HepG2 (cell line): ENCODE data around the gene CYP17A1. TPM values are rescaled to one million over a fixed set of nuclear protein-coding genes. Genes with fewer than 3 reads are reported as not detected.

Source experiments
- CENPBD1 ChIP-seq: sonication (generic); formaldehyde crosslinking; IDR thresholded peaks from 2 replicates; pipeline ENCODE4 v1.8.0; 2022; ENCODE audit warnings: missing genetic modification reagents, low read depth, mild to moderate bottlenecking, borderline replicate concordance
- KAT7 ChIP-seq: IDR thresholded peaks from 2 replicates; pipeline ENCODE4 v1.6.1; 2018; ENCODE audit warnings: borderline replicate concordance, missing compliant biosample characterization
- KAT8 ChIP-seq: IDR thresholded peaks from 2 replicates; pipeline ENCODE4 v1.6.1; 2016; ENCODE audit warnings: missing genetic modification reagents, missing compliant biosample characterization
- KLF16 ChIP-seq, 2 experiments: sonication (generic) in 1 of 2; formaldehyde crosslinking in 1 of 2; IDR thresholded peaks; 2 replicates each; pipeline versions ENCODE4 v1.6.1 to v1.8.0; 2016 to 2023; ENCODE audit warnings: missing genetic modification reagents in 2 of 2, missing compliant biosample characterization in 1 of 2
- KLF9 ChIP-seq: IDR thresholded peaks from 2 replicates; pipeline ENCODE4 v1.6.1; 2016; ENCODE audit warnings: low read depth
- PRMT3 ChIP-seq: sonication (generic); formaldehyde crosslinking; IDR thresholded peaks from 2 replicates; pipeline ENCODE4 v1.8.1; 2022; ENCODE audit warnings: low read depth, mild to moderate bottlenecking, moderate library complexity, missing genetic modification reagents, borderline replicate concordance
- STAT6 ChIP-seq: sonication (generic); formaldehyde crosslinking; IDR thresholded peaks from 2 replicates; pipeline ENCODE4 v1.4.0; 2020; ENCODE audit warnings: missing genetic modification reagents, mild to moderate bottlenecking, borderline replicate concordance
- TEAD3 ChIP-seq: optimal IDR thresholded peaks from 2 replicates; pipeline ENCODE3; 2016; ENCODE audit warnings: borderline replicate concordance
- ZBTB7B ChIP-seq: sonication (generic); formaldehyde crosslinking; IDR thresholded peaks from 2 replicates; pipeline ENCODE4 v1.4.0; 2020; ENCODE audit warnings: missing genetic modification reagents
- ZBTB8A ChIP-seq: sonication (generic); formaldehyde crosslinking; IDR thresholded peaks from 2 replicates; pipeline ENCODE4 v1.4.0; 2020; ENCODE audit warnings: mild to moderate bottlenecking, low read depth, missing genetic modification reagents, borderline replicate concordance
- ZFP90 ChIP-seq: sonication (generic); formaldehyde crosslinking; IDR thresholded peaks from 2 replicates; pipeline ENCODE4 v1.8.0; 2022; ENCODE audit warnings: missing genetic modification reagents, mild to moderate bottlenecking, inconsistent platforms, borderline replicate concordance
- ZNF432 ChIP-seq: sonication (generic); formaldehyde crosslinking; IDR thresholded peaks from 2 replicates; pipeline ENCODE4 v1.5.0; 2020; ENCODE audit warnings: missing genetic modification reagents, mild to moderate bottlenecking, borderline replicate concordance
- ZNF484 ChIP-seq: sonication (generic); formaldehyde crosslinking; IDR thresholded peaks from 2 replicates; pipeline ENCODE4 v1.5.1; 2020; ENCODE audit warnings: mild to moderate bottlenecking, low read depth, missing genetic modification reagents, borderline replicate concordance
- ZNF598 ChIP-seq: sonication (generic); formaldehyde crosslinking; IDR thresholded peaks from 2 replicates; pipeline ENCODE4 v1.5.1; 2020; ENCODE audit warnings: mild to moderate bottlenecking, missing genetic modification reagents, borderline replicate concordance
- ZNF629 ChIP-seq: sonication (generic); formaldehyde crosslinking; conservative IDR thresholded peaks from 2 replicates; pipeline ENCODE4 v1.5.0; 2020; ENCODE audit warnings: missing genetic modification reagents
- ZNF773 ChIP-seq: sonication (generic); formaldehyde crosslinking; IDR thresholded peaks from 2 replicates; pipeline ENCODE4 v1.4.0; 2020; ENCODE audit warnings: missing genetic modification reagents, borderline replicate concordance
- ZNF850 ChIP-seq: sonication (generic); formaldehyde crosslinking; conservative IDR thresholded peaks from 2 replicates; pipeline ENCODE4 v1.9.0; 2021; ENCODE audit warnings: mild to moderate bottlenecking, missing genetic modification reagents
- ZSCAN12 ChIP-seq: sonication (generic); formaldehyde crosslinking; IDR thresholded peaks from 2 replicates; pipeline ENCODE4 v1.9.0; 2021; ENCODE audit warnings: mild to moderate bottlenecking, missing genetic modification reagents
- polyA plus RNA-seq, 8 experiments: library from polyadenylated mRNA; depleted of rRNA in 3 of 8; stranded (reverse) in 7 of 8; unstranded in 1 of 8; fragments of >200 nt; fragmentation: Illumina TruSeq in 4 of 8; extraction: Trizol in 4 of 8; gene quantifications; 2 replicates each; pipeline versions ENCODE4 v1.2.1 to v1.2.3, GENCODE V29; 2011 to 2016; ENCODE audit warnings: low read depth in 4 of 8, missing spikeins in 1 of 8, mixed read lengths in 1 of 8; ENCODE audit not compliant: insufficient read depth in 1 of 8
- total RNA-seq, 5 experiments: library from RNA; depleted of rRNA; stranded (reverse); fragments of >200 nt; fragmentation: Illumina TruSeq; extraction: Trizol; gene quantifications; 2 replicates each; pipeline ENCODE4 v1.2.3, GENCODE V29; 2016; ENCODE audit warnings: low read depth in 1 of 5
- TF ChIP-seq, protein P1 (sequence below): sonication (generic); formaldehyde crosslinking; IDR thresholded peaks from 2 replicates; pipeline ENCODE4 v1.8.1; 2023; ENCODE audit warnings: mild to moderate bottlenecking, inconsistent platforms, moderate library complexity, missing genetic modification reagents, borderline replicate concordance
- TF ChIP-seq, protein P2 (sequence below): sonication (generic); formaldehyde crosslinking; IDR thresholded peaks from 2 replicates; pipeline ENCODE4 v1.8.0; 2022; ENCODE audit warnings: missing genetic modification reagents, mild to moderate bottlenecking, borderline replicate concordance

CYP17A1 gene
- total and polyA plus RNA-seq, 2 of the 13 experiments (the other 11 are each of a cell fraction or from before 2014, with no cell fraction given), result 0.13 to 1.1 TPM

GRCh38 chr10:102869258-102870198 is 32.3 kb upstream of the CYP17A1 start, which contains the start of gene AS3MT (continued):
- TF ChIP-seq ZNF629 (CRISPR knock-in tag) (peak; percentile 35; the same call in 1 of the 2 replicates), KAT8 (CRISPR knock-in tag) (peak; percentile 34; the same call in 1 of the 2 replicates), TEAD3 (CRISPR knock-in tag) (peak; percentile 23), ZSCAN12 (no peak), ZNF484 (CRISPR knock-in tag) (no peak), ZNF850 (CRISPR knock-in tag) (no peak), STAT6 (no peak), ZNF598 (CRISPR knock-in tag) (peak; percentile 58; the same call in 1 of the 2 replicates), ZFP90 (CRISPR knock-in tag) (peak; percentile 83), KAT7 (CRISPR knock-in tag) (0 out of 2 replicates have a peak, but pooled peaks have one; percentile 35), ZNF432 (no peak), ZNF773 (CRISPR knock-in tag) (no peak), KLF16 (CRISPR knock-in tag; IDR thresholded peaks at IDR 0.05) (no peak), ZBTB8A (CRISPR knock-in tag) (no peak), ZBTB7B (peak; percentile 26; the same call in 1 of the 2 replicates), CENPBD1 (CRISPR knock-in tag) (no peak), PRMT3 (CRISPR knock-in tag) (no peak), KLF9 (CRISPR knock-in tag) (no peak)
- TF ChIP-seq, protein P1, sequence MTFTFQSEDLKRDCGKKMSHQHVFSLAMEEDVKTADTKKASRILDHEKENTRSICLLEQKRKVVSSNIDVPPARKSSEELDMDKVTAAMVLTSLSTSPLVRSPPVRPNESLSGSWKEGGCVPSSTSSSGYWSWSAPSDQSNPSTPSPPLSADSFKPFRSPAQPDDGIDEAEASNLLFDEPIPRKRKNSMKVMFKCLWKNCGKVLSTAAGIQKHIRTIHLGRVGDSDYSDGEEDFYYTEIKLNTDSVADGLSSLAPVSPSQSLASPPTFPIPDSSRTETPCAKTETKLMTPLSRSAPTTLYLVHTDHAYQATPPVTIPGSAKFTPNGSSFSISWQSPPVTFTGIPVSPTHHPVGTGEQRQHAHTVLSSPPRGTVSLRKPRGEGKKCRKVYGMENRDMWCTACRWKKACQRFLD (CRISPR knock-in tag), result no peak
- TF ChIP-seq, protein P2, sequence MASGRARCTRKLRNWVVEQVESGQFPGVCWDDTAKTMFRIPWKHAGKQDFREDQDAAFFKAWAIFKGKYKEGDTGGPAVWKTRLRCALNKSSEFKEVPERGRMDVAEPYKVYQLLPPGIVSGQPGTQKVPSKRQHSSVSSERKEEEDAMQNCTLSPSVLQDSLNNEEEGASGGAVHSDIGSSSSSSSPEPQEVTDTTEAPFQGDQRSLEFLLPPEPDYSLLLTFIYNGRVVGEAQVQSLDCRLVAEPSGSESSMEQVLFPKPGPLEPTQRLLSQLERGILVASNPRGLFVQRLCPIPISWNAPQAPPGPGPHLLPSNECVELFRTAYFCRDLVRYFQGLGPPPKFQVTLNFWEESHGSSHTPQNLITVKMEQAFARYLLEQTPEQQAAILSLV (CRISPR knock-in tag), result no peak
